Neural crest cell (in vitro differentiated cells): ENCODE measurements around the gene TCF15. TPM values are rescaled to one million over a fixed set of nuclear protein-coding genes. Genes with fewer than 3 reads are reported as not detected.
A peak's percentile ranks its signal among the peaks of the same experiment; 100 is the strongest.

Source experiments
- DNase-seq: peaks from one replicate; pipeline ENCODE4 v3.0.0; 2021; ENCODE audit warnings: low read depth, mixed read lengths, low spot score
- H3K27ac Mint-ChIP-seq: one replicate; pipeline ENCODE4 v1.8.0; 2021; ENCODE audit warnings: mild to moderate bottlenecking, mixed read lengths; ENCODE audit not compliant: unreplicated experiment
- H3K27me3 Mint-ChIP-seq: 2 replicates; pipeline ENCODE4 v1.8.0; 2021; ENCODE audit warnings: low read depth, mild to moderate bottlenecking, mixed read lengths
- H3K36me3 Mint-ChIP-seq: 2 replicates; pipeline ENCODE4 v1.8.0; 2021; ENCODE audit warnings: low read depth, mild to moderate bottlenecking, mixed read lengths
- H3K4me1 Mint-ChIP-seq: 2 replicates; pipeline ENCODE4 v1.8.0; 2021; ENCODE audit warnings: mixed read lengths
- H3K4me3 Mint-ChIP-seq: one replicate; pipeline ENCODE4 v1.8.0; 2021; ENCODE audit warnings: mild to moderate bottlenecking, mixed read lengths
- H3K9me3 Mint-ChIP-seq: 2 replicates; pipeline ENCODE4 v1.8.0; 2021; ENCODE audit warnings: mixed read lengths
- total RNA-seq: library from RNA; stranded (reverse); gene quantifications from 2 replicates; pipeline ENCODE4 v1.2.1, GENCODE V29; 2021
- TF ChIP-seq, protein P1 (sequence below): fragments of 200-600 bp; sonication (generic); conservative IDR thresholded peaks from 2 replicates; pipeline ENCODE4 v1.5.0; 2021; ENCODE audit warnings: antibody characterized with exemption, mild to moderate bottlenecking

Gene TCF15
- total RNA-seq, 1 donor from 2014 or later = 0.61 TPM

DNA sequence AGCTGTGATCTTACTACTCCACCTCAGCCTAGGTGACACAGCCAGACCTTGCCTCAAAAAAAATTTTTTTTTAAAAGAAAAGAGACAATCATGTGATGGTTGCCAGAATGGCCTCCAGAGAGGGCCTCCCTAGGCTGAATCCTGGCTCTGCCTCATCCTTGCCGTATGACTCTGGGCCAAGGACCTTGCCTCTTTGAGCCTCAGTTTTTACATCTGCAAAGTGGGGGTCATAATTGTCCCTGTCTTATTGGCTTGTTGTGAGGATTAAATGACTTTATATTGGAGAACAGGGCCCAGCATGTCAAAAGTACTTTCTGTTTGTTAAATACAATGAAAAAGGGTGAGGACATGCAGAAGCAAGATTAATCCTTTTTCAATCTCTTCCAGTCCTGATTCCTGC lies 28.5 kb upstream of the TCF15 start:
- TF ChIP-seq, protein P1, sequence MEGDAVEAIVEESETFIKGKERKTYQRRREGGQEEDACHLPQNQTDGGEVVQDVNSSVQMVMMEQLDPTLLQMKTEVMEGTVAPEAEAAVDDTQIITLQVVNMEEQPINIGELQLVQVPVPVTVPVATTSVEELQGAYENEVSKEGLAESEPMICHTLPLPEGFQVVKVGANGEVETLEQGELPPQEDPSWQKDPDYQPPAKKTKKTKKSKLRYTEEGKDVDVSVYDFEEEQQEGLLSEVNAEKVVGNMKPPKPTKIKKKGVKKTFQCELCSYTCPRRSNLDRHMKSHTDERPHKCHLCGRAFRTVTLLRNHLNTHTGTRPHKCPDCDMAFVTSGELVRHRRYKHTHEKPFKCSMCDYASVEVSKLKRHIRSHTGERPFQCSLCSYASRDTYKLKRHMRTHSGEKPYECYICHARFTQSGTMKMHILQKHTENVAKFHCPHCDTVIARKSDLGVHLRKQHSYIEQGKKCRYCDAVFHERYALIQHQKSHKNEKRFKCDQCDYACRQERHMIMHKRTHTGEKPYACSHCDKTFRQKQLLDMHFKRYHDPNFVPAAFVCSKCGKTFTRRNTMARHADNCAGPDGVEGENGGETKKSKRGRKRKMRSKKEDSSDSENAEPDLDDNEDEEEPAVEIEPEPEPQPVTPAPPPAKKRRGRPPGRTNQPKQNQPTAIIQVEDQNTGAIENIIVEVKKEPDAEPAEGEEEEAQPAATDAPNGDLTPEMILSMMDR = no peak
- DNase-seq = no peak
- Mint-ChIP-seq H3K36me3 (no peaks in the 10 kb centered on the region), H3K27ac (no peak overlapping the region), H3K4me1 (peaks cover 12% of the 10 kb centered on the region), H3K27me3 (peaks cover 29% of the 10 kb centered on the region), H3K4me3 (no peak overlapping the region), H3K9me3 (no peaks in the 10 kb centered on the region)

DNA sequence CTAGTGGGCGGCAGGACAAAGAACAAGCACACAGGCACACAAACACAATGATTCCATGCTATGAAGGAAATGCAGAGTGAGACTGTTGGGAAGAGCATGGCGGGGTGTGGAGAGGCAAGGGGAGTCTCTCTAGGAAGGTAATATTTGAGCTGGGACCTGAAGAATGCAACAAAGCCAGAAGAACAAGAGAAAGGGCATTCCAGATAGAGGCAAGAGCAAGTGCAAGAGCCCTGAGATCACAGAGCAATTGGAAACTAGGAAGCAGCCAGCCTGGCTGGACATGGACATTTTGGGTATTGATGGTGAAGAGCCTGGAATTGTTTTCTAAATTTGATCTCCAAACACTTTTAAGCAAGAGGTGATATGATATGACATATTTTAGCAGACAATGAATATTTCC lies 27.4 kb upstream of the TCF15 start:
- DNase-seq = no peak
- TF ChIP-seq, protein P1 = no peak
- Mint-ChIP-seq H3K36me3 (no peaks in the 10 kb centered on the region), H3K4me3 (no peak overlapping the region), H3K4me1 (peaks cover 8% of the 10 kb centered on the region), H3K9me3 (no peaks in the 10 kb centered on the region), H3K27ac (no peak overlapping the region), H3K27me3 (peaks cover 25% of the 10 kb centered on the region)

DNA sequence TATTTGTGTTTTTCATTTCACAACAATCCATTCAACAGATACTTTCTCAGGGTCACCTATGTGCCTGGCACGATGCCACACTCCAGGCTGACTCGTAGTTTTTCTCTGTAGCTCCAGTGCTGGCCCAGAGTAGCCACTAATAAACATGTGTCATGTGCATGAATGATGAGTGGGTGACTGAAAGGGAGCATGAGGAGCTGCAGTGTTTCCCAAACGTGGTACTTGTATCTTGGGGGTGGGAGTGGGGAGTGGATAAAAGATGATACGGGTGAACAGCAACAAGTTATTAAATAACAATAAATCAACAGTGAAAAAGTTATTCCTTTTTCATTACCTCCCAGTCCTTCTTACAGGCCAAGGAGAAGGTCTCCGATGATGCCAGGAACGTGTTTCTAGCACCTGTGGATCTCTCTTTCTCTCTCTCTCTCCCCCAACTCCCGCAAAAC lies 25.8 kb upstream of the TCF15 start:
- DNase-seq = no peak
- Mint-ChIP-seq H3K4me3 (no peak overlapping the region), H3K27ac (no peak overlapping the region), H3K36me3 (no peaks in the 10 kb centered on the region), H3K27me3 (peaks cover 18% of the 10 kb centered on the region), H3K4me1 (peaks cover under 1% of the 10 kb centered on the region), H3K9me3 (no peaks in the 10 kb centered on the region)
- TF ChIP-seq, protein P1 = no peak

DNA sequence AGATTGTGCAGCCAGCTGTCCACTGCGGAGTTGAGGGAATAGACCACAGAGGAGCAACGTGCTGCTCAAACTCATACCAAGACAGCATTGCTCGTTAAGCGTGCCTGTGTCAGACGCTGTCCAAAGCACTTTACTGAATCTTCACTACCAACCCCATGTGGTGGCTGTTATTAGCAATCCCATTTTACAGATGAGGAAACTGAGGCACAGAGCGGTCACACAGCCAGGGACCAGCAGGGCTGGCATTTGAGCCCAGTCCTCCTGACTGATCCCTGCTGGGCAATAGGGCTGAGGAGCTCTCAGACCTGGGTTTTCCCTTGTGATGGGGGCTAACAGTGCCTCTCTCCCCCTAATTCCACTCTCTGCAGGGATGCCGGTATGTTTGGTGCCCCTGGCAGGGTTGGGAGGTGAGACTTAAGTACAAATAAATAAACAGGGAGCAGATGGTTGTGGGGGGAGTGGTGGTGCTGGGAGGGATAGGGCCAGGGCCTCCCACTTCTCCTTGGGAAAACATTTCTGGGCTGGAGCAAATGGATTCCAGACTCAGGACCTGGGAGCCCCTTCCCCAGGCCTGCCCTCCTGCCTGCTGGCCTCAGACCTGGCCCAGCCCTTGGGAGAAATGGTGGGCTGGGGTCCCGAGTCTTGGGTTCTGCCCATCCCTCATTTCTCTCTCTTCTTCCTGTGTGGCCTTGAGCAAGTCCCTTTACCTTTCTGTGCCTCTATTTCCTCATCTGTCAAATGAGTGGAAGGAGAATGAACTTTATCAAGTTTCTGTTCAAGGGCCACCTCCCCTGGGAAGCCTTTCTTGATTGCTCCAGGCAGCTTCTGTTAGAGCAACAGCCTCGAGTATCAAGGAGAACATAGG lies 25.2 kb upstream of the TCF15 start:
- Mint-ChIP-seq H3K27me3 (peaks cover 16% of the 10 kb centered on the region), H3K27ac (no peak overlapping the region), H3K4me3 (no peak overlapping the region), H3K9me3 (no peaks in the 10 kb centered on the region), H3K4me1 (no peaks in the 10 kb centered on the region), H3K36me3 (no peaks in the 10 kb centered on the region)
- TF ChIP-seq, protein P1 = no peak
- DNase-seq = no peak

DNA sequence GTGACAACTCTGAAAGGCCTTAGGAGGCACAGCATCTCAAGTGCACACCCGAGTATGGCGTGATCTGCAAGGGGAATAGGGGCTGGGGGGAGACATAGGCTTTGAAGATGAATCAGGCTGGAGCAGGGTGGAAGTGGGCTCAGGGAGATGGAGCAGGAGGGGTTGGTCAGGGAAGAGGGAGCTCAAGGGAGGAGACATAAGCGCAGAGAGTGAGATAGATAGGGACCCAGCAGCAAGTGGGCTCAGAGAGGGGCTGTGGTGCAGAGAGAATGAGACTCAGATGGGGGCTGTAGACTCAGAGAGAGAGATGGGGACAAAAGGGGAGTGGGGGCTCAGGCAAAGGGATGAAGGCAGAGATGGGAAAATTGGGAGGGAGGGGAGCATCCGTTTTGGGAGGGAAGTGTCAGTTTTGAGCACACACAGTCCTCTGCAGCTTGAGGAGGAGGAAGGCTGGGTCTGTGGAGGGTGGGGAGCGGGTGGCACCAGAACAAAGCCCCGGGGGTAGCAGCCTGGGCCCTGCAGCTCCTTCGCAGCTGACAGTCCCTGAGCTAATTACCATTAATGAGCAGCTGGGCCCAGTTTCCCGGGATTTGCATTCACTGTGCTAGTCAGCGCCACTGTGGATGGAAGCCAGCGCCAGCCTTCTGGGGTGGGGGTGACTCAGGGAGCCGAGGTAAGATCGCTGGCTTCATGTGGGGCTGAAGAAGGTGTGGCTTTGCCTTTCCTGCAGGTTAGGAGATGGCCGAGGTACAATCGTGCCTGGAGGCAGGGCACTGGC lies 24.2 kb upstream of the TCF15 start:
- Mint-ChIP-seq H3K36me3 (no peaks in the 10 kb centered on the region), H3K4me3 (no peak overlapping the region), H3K27me3 (peaks cover 16% of the 10 kb centered on the region)

More for the DNA sequence above, 24.2 kb upstream of the TCF15 start:
- TF ChIP-seq, protein P1 = no peak
- H3K27ac Mint-ChIP-seq = peak overlapping the region; percentile 62
- H3K9me3 Mint-ChIP-seq = no peaks in the 10 kb centered on the region
- no peaks in the 10 kb centered on the region for H3K4me1 Mint-ChIP-seq
- DNase-seq = no peak
